Esophagus squamous epithelium (tissue), 4 donors: ENCODE data around the gene RARRES1.

Source experiments
- CTCF ChIP-seq, 6 experiments: fragments of 450-650 bp in 4 of 6; fragments of 200-600 bp in 2 of 6; sonication (generic) in 2 of 6; IDR thresholded peaks; one replicate each; pipeline ENCODE4 v1.5.1; 2016 to 2019; ENCODE audit warnings: antibody characterized with exemption in 6 of 6, mild to moderate bottlenecking in 4 of 6, moderate library complexity in 4 of 6
- POLR2A ChIP-seq, 4 donors: fragments of 450-650 bp; IDR thresholded peaks; one replicate each; pipeline ENCODE4 v1.6.1; 2017; ENCODE audit warnings: antibody characterized with exemption in 4 of 4, mild to moderate bottlenecking in 4 of 4, moderate library complexity in 3 of 4

GRCh38 chr3:158745551-158745950 lies 13.3 kb upstream of the RARRES1 start:
- TF ChIP-seq POLR2A (IDR thresholded peaks at IDR 0.05) (no peak), CTCF (IDR thresholded peaks at IDR 0.05) (no peak)
